GM21717 (cell line): ENCODE data around the gene EPB42.
"Not testable (repeated sequence)": the region's sequence is repeated elsewhere in the genome, so short reads cannot be mapped to it uniquely, and the experiment has no call there.

Source experiments
- ATAC-seq: cut with Tn5 transposase; IDR thresholded peaks from one replicate; pipeline ENCODE4 v1.9.1; 2021; ENCODE audit warnings: mild to moderate bottlenecking, moderate library complexity; ENCODE audit not compliant: unreplicated experiment

EPB42 gene

GRCh38 chr15:43213466-43213865 is 7.4 kb downstream of the EPB42 start:
- ATAC-seq, result no peak

GRCh38 chr15:43212951-43213350 is 7.9 kb downstream of the EPB42 start:
- no peak for ATAC-seq

GRCh38 chr15:43212299-43212698 is 8.5 kb downstream of the EPB42 start:
- no peak for ATAC-seq

- ATAC-seq, result no peak
Observed at GRCh38 chr15:43211224-43211735, 9.5 kb downstream of the EPB42 start.

GRCh38 chr15:43210807-43211206 is 10.0 kb downstream of the EPB42 start:
- no peak for ATAC-seq

- no peak for ATAC-seq
Observed at GRCh38 chr15:43210172-43210745, 10.6 kb downstream of the EPB42 start.

GRCh38 chr15:43209059-43209824 is 11.6 kb downstream of the EPB42 start:
- ATAC-seq, result no peak

- no peak for ATAC-seq
Observed at GRCh38 chr15:43208052-43209002, 12.5 kb downstream of the EPB42 start.

GRCh38 chr15:43207024-43207423 is 13.8 kb downstream of the EPB42 start:
- ATAC-seq, result no peak

- ATAC-seq, result no peak
Observed at GRCh38 chr15:43206054-43206453, 14.8 kb downstream of the EPB42 start.

- no peak for ATAC-seq
Observed at GRCh38 chr15:43204016-43204901, 16.6 kb downstream of the EPB42 start.

GRCh38 chr15:43199945-43200488 is 20.8 kb downstream of the EPB42 start:
- ATAC-seq, result no peak

- no peak for ATAC-seq
Observed at GRCh38 chr15:43198992-43199391, 21.8 kb downstream of the EPB42 start.

- not testable (repeated sequence) for ATAC-seq
Observed at GRCh38 chr15:43198556-43198955, 22.3 kb downstream of the EPB42 start.

GRCh38 chr15:43197773-43198172 is 23.0 kb downstream of the EPB42 start:
- not testable (repeated sequence) for ATAC-seq

GRCh38 chr15:43196760-43197548 is 23.9 kb downstream of the EPB42 start:
- ATAC-seq, result no peak

GRCh38 chr15:43194795-43195194 is 26.0 kb downstream of the EPB42 start:
- ATAC-seq, result no peak

GRCh38 chr15:43193710-43194109 is 27.1 kb downstream of the EPB42 start:
- no peak for ATAC-seq

GRCh38 chr15:43190178-43190577 is 30.6 kb downstream of the EPB42 start:
- ATAC-seq, result no peak
